Measurements from ENCODE around the gene NFASC.

The NFASC gene

GRCh38 chr1:205057808-205058575, 187.3 kb downstream of the NFASC start:
- in situ Hi-C loops (cut with MboI; ENCODE audit: low sequenced_read_pairs) = no loop called here

GRCh38 chr1:205058853-205059252, 188.2 kb downstream of the NFASC start:
- in situ Hi-C loops (cut with MboI; ENCODE audit: low sequenced_read_pairs) = no loop called here

GRCh38 chr1:205059660-205060059, 189.0 kb downstream of the NFASC start:
- in situ Hi-C loops (cut with MboI; ENCODE audit: low sequenced_read_pairs) = no loop called here

- in situ Hi-C loops (cut with MboI; ENCODE audit: low sequenced_read_pairs) = no loop called here
Observed at GRCh38 chr1:205060746-205061145, 190.1 kb downstream of the NFASC start.

- in situ Hi-C loops (cut with MboI; ENCODE audit: low sequenced_read_pairs) = no loop called here
Observed at GRCh38 chr1:205061227-205061626, 190.6 kb downstream of the NFASC start.

GRCh38 chr1:205061665-205062069, 191.0 kb downstream of the NFASC start:
- in situ Hi-C loops (cut with MboI; ENCODE audit: low sequenced_read_pairs) = no loop called here

GRCh38 chr1:205062319-205062718, 191.7 kb downstream of the NFASC start:
- in situ Hi-C loops (cut with MboI; ENCODE audit: low sequenced_read_pairs) = no loop called here

- in situ Hi-C loops (cut with MboI; ENCODE audit: low sequenced_read_pairs) = no loop called here
Observed at GRCh38 chr1:205062895-205063294, 192.2 kb downstream of the NFASC start.

- in situ Hi-C loops (cut with MboI; ENCODE audit: low sequenced_read_pairs) = no loop called here
Observed at GRCh38 chr1:205064301-205064700, 193.6 kb downstream of the NFASC start.

- in situ Hi-C loops (cut with MboI; ENCODE audit: low sequenced_read_pairs) = no loop called here
Observed at GRCh38 chr1:205064741-205065316, 194.2 kb downstream of the NFASC start.

GRCh38 chr1:205065666-205066065, 195.0 kb downstream of the NFASC start:
- in situ Hi-C loops (cut with MboI; ENCODE audit: low sequenced_read_pairs) = no loop called here

GRCh38 chr1:205066141-205066818, 195.6 kb downstream of the NFASC start:
- in situ Hi-C loops (cut with MboI; ENCODE audit: low sequenced_read_pairs) = no loop called here

GRCh38 chr1:205067031-205067430, 196.4 kb downstream of the NFASC start:
- in situ Hi-C loops (cut with MboI; ENCODE audit: low sequenced_read_pairs) = no loop called here

- in situ Hi-C loops (cut with MboI; ENCODE audit: low sequenced_read_pairs) = no loop called here
Observed at GRCh38 chr1:205068001-205068400, 197.3 kb downstream of the NFASC start.

- in situ Hi-C loops (cut with MboI; ENCODE audit: low sequenced_read_pairs) = no loop called here
Observed at GRCh38 chr1:205068457-205069040, 197.9 kb downstream of the NFASC start.

- in situ Hi-C loops (cut with MboI; ENCODE audit: low sequenced_read_pairs) = no loop called here
Observed at GRCh38 chr1:205069371-205070125, 198.9 kb downstream of the NFASC start.

- in situ Hi-C loops (cut with MboI; ENCODE audit: low sequenced_read_pairs) = no loop called here
Observed at GRCh38 chr1:205071028-205071409, 200.4 kb downstream of the NFASC start.

GRCh38 chr1:205071801-205072200, 201.1 kb downstream of the NFASC start:
- in situ Hi-C loops (cut with MboI; ENCODE audit: low sequenced_read_pairs) = no loop called here

GRCh38 chr1:205072286-205072685, 201.6 kb downstream of the NFASC start:
- in situ Hi-C loops (cut with MboI; ENCODE audit: low sequenced_read_pairs) = no loop called here

Measured in HL-60/S4 treated with retinoic acid at 250 ng/mL for 4 days and 3 days (cell line).